Brain pericyte (primary cell): ENCODE results near the gene E2F2.

Source experiments
- DNase-seq: peaks from one replicate; pipeline ENCODE4 v3.0.0-alpha.2; 2012; ENCODE audit warnings: low read depth, low spot score

E2F2 gene

GRCh38 chr1:23563003-23563402 is 32.0 kb upstream of the E2F2 start:
- DNase-seq = no peak

DNA sequence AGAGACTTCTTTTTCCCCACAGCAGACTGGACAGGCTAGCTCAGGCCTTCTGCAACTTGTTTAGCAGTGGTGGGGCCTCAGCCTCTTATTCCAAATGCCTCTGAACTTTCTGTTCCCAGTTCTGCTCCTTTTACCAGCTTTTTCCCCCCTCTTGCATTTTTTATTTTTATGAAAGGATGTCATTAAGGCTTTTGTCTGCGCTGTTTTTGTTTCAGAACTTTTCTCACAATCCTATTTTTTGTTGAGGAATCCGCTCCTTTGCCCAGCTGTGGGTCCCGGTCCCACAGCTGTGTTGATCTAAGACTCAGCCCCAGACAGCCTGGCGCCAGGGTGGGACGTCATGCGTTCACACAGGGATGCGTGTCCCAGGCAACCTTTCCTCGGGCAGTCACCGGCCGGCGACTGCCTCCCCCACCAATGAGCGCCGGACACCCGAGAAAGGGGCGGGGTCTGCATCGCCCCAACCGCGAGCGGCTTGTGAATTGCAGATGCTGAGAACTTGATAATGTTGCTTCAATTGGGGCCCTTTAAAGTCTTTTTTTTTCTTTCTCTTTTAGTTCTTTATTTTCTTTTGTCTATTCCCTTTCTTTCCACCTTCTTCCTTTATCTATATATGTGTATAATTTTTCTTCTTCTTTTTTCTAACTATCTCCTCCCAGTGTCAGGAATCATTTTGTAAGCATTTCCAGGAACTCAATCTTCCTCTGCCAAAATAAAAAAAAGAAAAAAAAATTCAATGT is 31.3 kb upstream of the E2F2 start:
- peak; percentile 99 for DNase-seq

DNA sequence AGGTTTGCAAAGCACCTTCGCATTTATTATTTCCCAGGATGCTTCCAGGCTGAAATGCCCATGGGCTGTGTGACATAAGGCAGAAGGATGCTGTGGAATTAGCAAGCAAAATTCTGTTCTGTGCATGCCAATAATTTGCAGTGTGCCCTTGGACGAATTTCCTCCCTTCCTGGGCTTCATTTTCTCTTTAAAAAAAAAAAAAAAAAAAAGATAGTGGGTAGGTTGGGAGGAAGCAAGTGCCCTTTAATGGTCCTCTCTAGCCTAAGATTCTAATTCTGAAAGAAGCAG is 30.7 kb upstream of the E2F2 start:
- DNase-seq = no peak

DNA sequence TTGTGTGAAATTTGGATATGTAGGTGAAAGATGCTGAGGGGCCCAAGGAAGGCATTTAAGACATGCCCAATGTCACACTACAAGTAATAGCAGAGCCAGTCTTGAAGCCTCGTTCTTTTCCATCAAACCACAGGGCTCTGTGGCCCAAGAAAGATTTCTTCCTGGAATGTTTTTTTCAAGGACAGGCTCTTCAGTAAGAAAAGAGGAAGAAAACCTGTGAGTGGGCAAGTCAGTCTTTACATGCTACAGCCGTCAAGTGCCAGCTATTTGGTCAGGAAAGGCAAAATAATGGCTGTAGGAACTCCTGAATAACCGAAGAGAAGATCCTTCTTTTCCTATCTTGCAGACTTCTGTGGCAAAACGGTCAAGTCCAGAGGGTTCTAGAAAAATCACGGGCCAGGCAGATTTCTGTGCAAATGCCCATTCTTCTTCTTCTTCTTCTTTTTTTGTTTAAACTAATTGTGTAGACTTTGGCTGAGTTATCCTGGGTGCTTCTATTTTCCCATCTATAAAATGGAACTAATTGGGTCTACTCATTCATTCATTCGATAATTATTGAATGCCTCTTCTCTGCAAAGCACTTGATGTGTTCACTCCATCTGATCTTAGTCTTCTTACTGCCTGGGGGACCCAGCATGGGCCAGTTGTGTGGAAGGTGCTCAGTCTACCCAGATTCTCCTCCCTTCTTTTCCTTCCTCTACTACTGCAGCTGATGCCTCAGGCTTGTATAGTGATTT is 30.2 kb upstream of the E2F2 start:
- no peak for DNase-seq

GRCh38 chr1:23559985-23560741 is 29.1 kb upstream of the E2F2 start:
- no peak for DNase-seq

- peak; percentile 86 for DNase-seq
Observed at GRCh38 chr1:23559136-23559984, 28.3 kb upstream of the E2F2 start, which contains the start of gene ID3. TSS of gene ID3 (minus strand) at chr1:23559501. CDS start at chr1:23559426, 75 bp downstream.

- no peak for DNase-seq
Observed at GRCh38 chr1:23558872-23559135, 27.8 kb upstream of the E2F2 start.

- no peak for DNase-seq
Observed at GRCh38 chr1:23558140-23558871, 27.3 kb upstream of the E2F2 start.

DNA sequence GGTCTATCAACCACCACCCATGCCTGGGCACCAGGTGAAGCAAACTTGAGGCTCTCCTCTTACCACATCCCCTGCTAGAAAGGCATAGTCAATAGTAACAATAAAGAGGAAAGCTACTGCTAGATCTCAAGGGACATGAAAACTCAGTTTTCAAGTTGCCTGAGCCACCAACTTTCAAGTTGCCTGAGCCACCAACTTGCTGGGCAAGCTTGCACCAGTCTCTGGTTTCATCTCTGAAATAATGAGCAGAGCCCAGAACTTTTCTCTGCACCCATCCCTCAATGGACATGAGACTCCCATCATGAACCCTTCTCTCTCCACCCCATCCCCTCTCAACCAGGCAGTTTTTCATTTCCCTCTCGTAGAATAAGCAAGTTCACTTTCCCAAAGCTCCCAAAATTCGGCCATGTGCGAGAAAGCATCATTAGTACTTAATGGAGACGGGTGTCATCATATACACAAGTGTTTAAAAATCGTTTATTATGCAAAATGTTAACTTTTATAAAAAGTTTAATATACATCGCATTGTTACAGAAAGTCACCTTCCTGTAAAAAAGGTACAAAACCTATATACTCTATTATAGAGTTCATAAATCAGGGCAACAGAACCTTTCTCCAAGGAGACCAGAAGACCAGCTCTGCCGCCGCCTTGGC is 26.6 kb upstream of the E2F2 start:
- no peak for DNase-seq

GRCh38 chr1:23556635-23557470 is 25.8 kb upstream of the E2F2 start:
- peak; percentile 68 for DNase-seq

GRCh38 chr1:23555986-23556634 is 25.1 kb upstream of the E2F2 start:
- peak; percentile 55 for DNase-seq

DNA sequence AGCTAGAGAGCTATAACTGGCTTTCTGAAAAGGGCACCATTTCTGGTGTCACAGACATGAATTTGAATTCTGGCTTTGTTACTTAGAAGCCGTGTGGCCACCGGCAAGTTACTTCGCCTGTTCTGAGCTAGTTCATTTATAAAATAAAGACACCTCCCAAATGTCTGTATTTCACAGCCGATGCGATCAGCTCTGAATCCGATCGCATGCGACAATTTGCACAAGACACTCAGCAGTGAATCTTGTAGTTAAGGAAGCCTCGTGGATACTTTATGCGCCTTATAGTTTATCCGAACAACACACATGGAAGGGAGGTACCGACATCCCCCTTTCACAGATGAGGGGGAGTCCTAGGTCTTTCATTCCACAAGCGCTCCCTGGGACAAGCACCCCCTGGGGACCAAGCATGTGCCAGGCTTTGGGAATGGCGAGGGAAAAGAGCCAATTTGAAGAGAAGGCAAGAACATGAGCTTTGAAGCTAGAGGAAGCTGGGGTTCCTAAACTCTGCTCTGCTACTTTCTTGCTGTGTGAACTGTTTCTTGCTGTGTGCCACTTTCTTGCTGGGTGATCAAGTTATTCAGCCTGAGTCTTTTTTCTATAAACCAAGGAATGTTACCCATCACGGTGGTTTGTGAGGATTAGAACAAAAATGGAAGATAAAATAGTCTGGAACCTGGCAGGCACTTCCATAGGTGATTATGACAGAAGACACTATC is 24.4 kb upstream of the E2F2 start:
- DNase-seq = no peak

- peak; percentile 67 for DNase-seq
Observed at GRCh38 chr1:23554481-23555269, 23.6 kb upstream of the E2F2 start.

GRCh38 chr1:23554127-23554480 is 23.1 kb upstream of the E2F2 start:
- DNase-seq = no peak

- no peak for DNase-seq
Observed at GRCh38 chr1:23553231-23554126, 22.4 kb upstream of the E2F2 start.

DNA sequence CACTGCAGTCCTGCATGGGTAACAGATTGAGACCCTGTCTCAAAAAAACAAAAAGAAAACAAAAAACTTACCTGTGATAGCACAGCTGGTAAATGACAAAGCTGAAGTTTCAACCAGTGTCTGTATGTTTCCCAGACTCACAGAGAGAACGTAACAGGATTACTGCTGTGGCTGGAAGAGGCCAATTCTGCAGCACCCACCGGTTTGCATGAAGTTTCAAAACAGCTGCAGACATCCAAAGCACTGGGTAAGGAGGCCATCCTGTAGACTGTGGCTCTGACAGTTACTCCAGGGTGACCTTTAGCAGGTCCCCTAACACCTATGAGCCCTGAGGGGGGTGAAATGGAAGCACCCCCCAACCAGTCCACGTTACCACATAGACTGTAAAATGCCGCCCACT is 20.8 kb upstream of the E2F2 start:
- no peak for DNase-seq

GRCh38 chr1:23548704-23549143 is 17.7 kb upstream of the E2F2 start:
- DNase-seq = no peak
